Measurements from ENCODE around the gene GCK.

Gene GCK

DNA sequence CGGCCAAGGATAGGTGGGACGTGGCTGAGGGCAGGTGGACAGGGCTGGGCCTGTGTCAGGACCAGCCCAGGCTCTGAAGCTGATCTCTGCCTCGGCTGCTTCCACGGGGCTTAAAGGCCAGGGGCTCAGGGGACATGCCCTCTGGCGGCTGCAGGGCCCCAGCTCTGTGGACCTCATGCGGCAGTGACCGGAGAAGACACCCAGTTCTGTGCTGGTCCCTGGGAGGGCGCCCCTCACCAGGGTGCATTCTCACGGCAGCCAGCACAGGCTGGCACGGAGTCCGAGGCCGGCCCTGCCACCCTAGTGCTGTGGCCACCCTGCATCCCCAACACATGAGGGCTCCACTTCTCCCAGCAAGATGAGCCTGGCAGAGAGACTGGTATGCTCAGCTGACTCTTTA, 41.8 kb upstream of the GCK start (continued):
- TF ChIP-seq, protein P1, sequence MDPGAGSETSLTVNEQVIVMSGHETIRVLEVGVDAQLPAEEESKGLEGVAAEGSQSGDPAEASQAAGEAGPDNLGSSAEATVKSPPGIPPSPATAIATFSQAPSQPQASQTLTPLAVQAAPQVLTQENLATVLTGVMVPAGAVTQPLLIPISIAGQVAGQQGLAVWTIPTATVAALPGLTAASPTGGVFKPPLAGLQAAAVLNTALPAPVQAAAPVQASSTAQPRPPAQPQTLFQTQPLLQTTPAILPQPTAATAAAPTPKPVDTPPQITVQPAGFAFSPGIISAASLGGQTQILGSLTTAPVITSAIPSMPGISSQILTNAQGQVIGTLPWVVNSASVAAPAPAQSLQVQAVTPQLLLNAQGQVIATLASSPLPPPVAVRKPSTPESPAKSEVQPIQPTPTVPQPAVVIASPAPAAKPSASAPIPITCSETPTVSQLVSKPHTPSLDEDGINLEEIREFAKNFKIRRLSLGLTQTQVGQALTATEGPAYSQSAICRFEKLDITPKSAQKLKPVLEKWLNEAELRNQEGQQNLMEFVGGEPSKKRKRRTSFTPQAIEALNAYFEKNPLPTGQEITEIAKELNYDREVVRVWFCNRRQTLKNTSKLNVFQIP (CRISPR knock-in tag; IDR thresholded peaks at IDR 0.05; ENCODE audit: borderline replicate concordance, low read depth) = no peak
- no peak for TF ChIP-seq GLIS3 (CRISPR knock-in tag; IDR thresholded peaks at IDR 0.05)

DNA sequence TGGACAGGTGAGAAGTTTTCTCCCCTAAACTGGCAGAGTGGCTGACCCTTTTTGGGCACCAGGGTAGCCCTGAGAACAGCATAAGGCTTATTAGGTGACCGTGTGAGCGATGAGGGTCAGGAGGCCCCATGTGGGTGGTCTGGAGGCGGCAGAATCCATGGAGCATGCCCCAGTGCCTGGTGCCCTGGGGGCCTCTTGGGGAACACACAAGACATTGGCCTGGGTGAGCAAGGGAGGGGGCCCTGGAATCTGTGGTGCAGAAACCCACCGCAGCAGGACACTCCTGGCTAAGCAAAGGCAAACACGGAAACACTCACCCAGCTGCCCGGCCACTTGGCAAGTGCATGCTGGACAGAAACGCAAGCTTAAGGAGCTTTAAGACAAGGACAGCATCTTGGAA, 41.0 kb upstream of the GCK start:
- ATAC-seq = no peak
- TF ChIP-seq, protein P2, sequence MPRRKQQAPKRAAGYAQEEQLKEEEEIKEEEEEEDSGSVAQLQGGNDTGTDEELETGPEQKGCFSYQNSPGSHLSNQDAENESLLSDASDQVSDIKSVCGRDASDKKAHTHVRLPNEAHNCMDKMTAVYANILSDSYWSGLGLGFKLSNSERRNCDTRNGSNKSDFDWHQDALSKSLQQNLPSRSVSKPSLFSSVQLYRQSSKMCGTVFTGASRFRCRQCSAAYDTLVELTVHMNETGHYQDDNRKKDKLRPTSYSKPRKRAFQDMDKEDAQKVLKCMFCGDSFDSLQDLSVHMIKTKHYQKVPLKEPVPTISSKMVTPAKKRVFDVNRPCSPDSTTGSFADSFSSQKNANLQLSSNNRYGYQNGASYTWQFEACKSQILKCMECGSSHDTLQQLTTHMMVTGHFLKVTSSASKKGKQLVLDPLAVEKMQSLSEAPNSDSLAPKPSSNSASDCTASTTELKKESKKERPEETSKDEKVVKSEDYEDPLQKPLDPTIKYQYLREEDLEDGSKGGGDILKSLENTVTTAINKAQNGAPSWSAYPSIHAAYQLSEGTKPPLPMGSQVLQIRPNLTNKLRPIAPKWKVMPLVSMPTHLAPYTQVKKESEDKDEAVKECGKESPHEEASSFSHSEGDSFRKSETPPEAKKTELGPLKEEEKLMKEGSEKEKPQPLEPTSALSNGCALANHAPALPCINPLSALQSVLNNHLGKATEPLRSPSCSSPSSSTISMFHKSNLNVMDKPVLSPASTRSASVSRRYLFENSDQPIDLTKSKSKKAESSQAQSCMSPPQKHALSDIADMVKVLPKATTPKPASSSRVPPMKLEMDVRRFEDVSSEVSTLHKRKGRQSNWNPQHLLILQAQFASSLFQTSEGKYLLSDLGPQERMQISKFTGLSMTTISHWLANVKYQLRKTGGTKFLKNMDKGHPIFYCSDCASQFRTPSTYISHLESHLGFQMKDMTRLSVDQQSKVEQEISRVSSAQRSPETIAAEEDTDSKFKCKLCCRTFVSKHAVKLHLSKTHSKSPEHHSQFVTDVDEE (CRISPR knock-in tag; IDR thresholded peaks at IDR 0.05) = no peak
- TF ChIP-seq PPARA (CRISPR knock-in tag; IDR thresholded peaks at IDR 0.05; ENCODE audit: borderline replicate concordance) (no peak), ZNF565 (CRISPR knock-in tag; conservative IDR thresholded peaks at IDR 0.05; ENCODE audit: low read depth) (no peak), SNAI2 (CRISPR knock-in tag; IDR thresholded peaks at IDR 0.05) (no peak), ARNTL (CRISPR knock-in tag; IDR thresholded peaks at IDR 0.05; ENCODE audit: borderline replicate concordance, low read depth) (no peak), RARB (CRISPR knock-in tag; IDR thresholded peaks at IDR 0.05) (no peak), ESRRG (CRISPR knock-in tag; IDR thresholded peaks at IDR 0.05) (no peak), ZFP30 (CRISPR knock-in tag; IDR thresholded peaks at IDR 0.05) (no peak), TOX (CRISPR knock-in tag; IDR thresholded peaks at IDR 0.05; ENCODE audit: borderline replicate concordance) (no peak), ZFP3 (CRISPR knock-in tag; IDR thresholded peaks at IDR 0.05) (no peak), ZNF70 (CRISPR knock-in tag; IDR thresholded peaks at IDR 0.05) (no peak), ZNF8 (CRISPR knock-in tag; IDR thresholded peaks at IDR 0.05) (no peak), BACH2 (CRISPR knock-in tag; IDR thresholded peaks at IDR 0.05; ENCODE audit: borderline replicate concordance) (no peak), OSR1 (CRISPR knock-in tag; IDR thresholded peaks at IDR 0.05) (no peak), TCF4 (CRISPR knock-in tag; IDR thresholded peaks at IDR 0.05; ENCODE audit: borderline replicate concordance) (no peak), ZC3H10 (CRISPR knock-in tag; IDR thresholded peaks at IDR 0.05) (no peak), GLIS3 (CRISPR knock-in tag; IDR thresholded peaks at IDR 0.05) (no peak)
- TF ChIP-seq, protein P3, sequence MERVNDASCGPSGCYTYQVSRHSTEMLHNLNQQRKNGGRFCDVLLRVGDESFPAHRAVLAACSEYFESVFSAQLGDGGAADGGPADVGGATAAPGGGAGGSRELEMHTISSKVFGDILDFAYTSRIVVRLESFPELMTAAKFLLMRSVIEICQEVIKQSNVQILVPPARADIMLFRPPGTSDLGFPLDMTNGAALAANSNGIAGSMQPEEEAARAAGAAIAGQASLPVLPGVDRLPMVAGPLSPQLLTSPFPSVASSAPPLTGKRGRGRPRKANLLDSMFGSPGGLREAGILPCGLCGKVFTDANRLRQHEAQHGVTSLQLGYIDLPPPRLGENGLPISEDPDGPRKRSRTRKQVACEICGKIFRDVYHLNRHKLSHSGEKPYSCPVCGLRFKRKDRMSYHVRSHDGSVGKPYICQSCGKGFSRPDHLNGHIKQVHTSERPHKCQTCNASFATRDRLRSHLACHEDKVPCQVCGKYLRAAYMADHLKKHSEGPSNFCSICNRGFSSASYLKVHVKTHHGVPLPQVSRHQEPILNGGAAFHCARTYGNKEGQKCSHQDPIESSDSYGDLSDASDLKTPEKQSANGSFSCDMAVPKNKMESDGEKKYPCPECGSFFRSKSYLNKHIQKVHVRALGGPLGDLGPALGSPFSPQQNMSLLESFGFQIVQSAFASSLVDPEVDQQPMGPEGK (CRISPR knock-in tag; IDR thresholded peaks at IDR 0.05; ENCODE audit: borderline replicate concordance) = no peak
- TF ChIP-seq, protein P1 (CRISPR knock-in tag; IDR thresholded peaks at IDR 0.05; ENCODE audit: borderline replicate concordance, low read depth) = no peak

DNA sequence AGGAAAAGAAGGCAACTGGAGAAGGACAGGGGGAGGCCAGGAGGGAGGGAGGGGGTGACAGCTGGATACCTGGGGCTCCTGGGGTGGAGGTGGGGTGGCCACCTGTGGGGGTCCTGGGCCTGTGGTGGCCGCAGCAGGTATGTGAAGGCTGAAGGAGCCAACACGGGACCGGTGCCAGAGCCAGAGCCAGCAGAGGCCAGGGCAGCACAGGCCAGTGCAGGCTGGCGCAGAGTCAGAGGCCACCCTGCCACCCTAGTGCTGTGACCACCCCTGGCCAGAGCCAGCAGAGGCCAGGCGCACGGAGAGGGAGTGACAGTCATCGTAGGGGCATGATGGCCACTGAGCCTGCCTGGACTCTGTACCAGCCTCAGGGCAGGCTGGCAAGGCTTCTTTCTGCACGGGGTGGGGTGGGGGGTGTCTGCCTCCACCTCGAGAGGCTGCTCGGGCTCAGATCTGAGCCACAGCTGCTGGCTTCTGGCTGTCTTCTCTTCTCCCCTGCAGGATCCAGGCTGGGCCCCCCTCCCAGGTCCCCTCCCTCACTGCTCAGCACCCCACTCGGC, 40.4 kb upstream of the GCK start:
- TF ChIP-seq, protein P3 (CRISPR knock-in tag; IDR thresholded peaks at IDR 0.05; ENCODE audit: borderline replicate concordance) = no peak
- TF ChIP-seq OSR1 (CRISPR knock-in tag; IDR thresholded peaks at IDR 0.05) = no peak
- TF ChIP-seq ZNF565 (CRISPR knock-in tag; conservative IDR thresholded peaks at IDR 0.05; ENCODE audit: low read depth) = no peak
- no peak for TF ChIP-seq ZC3H10 (CRISPR knock-in tag; IDR thresholded peaks at IDR 0.05)

More for the DNA sequence above, 40.4 kb upstream of the GCK start:
- no peak for ATAC-seq
